ENCODE measurements around the gene CACNA1G. TPM values are rescaled to one million over a fixed set of nuclear protein-coding genes. Genes with fewer than 3 reads are reported as not detected.

CACNA1G gene
- total and polyA plus RNA-seq, 4 donors = 0.29 to 2.8 TPM; not detected in 2

GRCh38 chr17:50537721-50538548 is 22.6 kb upstream of the CACNA1G start:
- Histone ChIP-seq H3K9me3 (ENCODE audit: control insufficient read depth, low read length) (no peaks in the 10 kb centered on the region), H3K36me3 (ENCODE audit: control insufficient read depth in 1 of 2, insufficient read depth in 2 of 2, low read length in 1 of 2) (no peaks in the 10 kb centered on the region), H3K4me1 (ENCODE audit: control insufficient read depth in 1 of 2, insufficient read depth in 2 of 2, low read length in 2 of 2) (no peaks in the 10 kb centered on the region), H3K27ac (ENCODE audit: low read depth in 1 of 2, low read length in 2 of 2) (no peak overlapping the region), H3K27me3 (ENCODE audit: control insufficient read depth in 1 of 2, insufficient read depth in 2 of 2, low read length in 1 of 2) (no peaks in the 10 kb centered on the region), H3K4me3 (ENCODE audit: low read length in 2 of 2) (no peak overlapping the region)
- DNase-seq (no peak), ATAC-seq (ENCODE audit: low FRiP score) (no peak)
- 90 to 92% methylated on average over 18 to 20 of the region's 20 CpGs for WGBS, 2 donors
- intact Hi-C loops (cut with DNase I) = no loop called here

GRCh38 chr17:50538549-50539410 is 21.7 kb upstream of the CACNA1G start:
- no peaks in the 10 kb centered on the region for H3K27me3 ChIP-seq (ENCODE audit: control insufficient read depth in 1 of 2, insufficient read depth in 2 of 2, low read length in 1 of 2)
- H3K36me3 ChIP-seq (ENCODE audit: control insufficient read depth in 1 of 2, insufficient read depth in 2 of 2, low read length in 1 of 2) = no peaks in the 10 kb centered on the region
- DNase-seq (no peak), ATAC-seq (ENCODE audit: low FRiP score) (no peak)
- no peak overlapping the region for H3K27ac ChIP-seq (ENCODE audit: low read depth in 1 of 2, low read length in 2 of 2)
- intact Hi-C loops (cut with DNase I) = no loop called here
- no peaks in the 10 kb centered on the region for H3K4me1 ChIP-seq (ENCODE audit: control insufficient read depth in 1 of 2, insufficient read depth in 2 of 2, low read length in 2 of 2)
- no peaks in the 10 kb centered on the region for H3K9me3 ChIP-seq (ENCODE audit: control insufficient read depth, low read length)
- no peak overlapping the region for H3K4me3 ChIP-seq (ENCODE audit: low read length in 2 of 2)
- WGBS, 2 donors = 82 to 85% methylated on average over 19 to 20 of the region's 20 CpGs

DNA sequence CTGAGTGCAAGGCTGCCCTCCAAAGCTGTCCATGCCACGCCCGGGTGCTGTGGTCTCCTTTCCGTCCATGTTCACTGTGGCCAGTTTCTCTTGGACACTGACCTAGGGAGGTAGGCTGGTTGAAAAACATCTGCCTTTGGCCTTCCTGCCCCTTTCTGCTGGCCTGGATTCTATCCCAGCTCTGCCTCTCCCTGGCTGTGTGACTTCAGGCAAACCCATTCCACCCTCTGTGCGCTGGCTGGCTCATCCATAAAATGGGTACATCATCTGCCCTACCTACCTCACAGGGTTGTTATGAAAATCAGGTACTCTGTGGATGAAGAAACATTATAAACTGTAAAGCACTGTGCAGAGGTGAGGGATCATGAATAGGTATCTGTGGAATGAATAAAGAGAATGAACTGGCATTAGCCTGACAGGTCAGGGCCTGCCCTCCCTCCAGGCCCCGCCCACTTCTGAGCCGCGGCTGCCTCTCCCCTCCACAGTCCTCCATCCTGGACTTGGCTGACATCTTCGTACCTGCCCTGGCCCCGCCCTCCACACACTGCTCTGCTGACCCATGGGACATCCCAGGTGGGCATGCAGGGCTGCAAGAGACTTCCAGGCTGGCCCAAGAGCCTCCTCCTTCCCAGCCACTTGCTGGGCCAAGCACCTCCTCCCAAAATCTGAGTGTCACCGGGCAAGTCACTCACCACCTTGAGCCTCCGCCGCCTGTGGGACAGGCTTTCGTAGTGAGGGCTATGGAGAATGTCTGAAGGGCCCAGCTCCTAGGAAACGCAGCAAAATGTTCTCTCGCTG is 20.6 kb upstream of the CACNA1G start:
- H3K27me3 ChIP-seq (ENCODE audit: control insufficient read depth in 1 of 2, insufficient read depth in 2 of 2, low read length in 1 of 2) = no peaks in the 10 kb centered on the region
- no peaks in the 10 kb centered on the region for H3K9me3 ChIP-seq (ENCODE audit: control insufficient read depth, low read length)
- no peaks in the 10 kb centered on the region for H3K36me3 ChIP-seq (ENCODE audit: control insufficient read depth in 1 of 2, insufficient read depth in 2 of 2, low read length in 1 of 2)
- no peak overlapping the region for H3K4me3 ChIP-seq (ENCODE audit: low read length in 2 of 2)
- intact Hi-C loops (cut with DNase I) = loop anchor here (5.0 to 10.0 kb wide), 2 partner anchors 58 to 405 kb away; no protein-coding TSS in a partner anchor
- DNase-seq (no peak), ATAC-seq (ENCODE audit: low FRiP score) (no peak)
- WGBS, 2 donors = 78 to 83% methylated on average over 15 of the region's 15 CpGs
- no peak overlapping the region for H3K27ac ChIP-seq (ENCODE audit: low read depth in 1 of 2, low read length in 2 of 2)
- H3K4me1 ChIP-seq (ENCODE audit: control insufficient read depth in 1 of 2, insufficient read depth in 2 of 2, low read length in 2 of 2) = no peaks in the 10 kb centered on the region

GRCh38 chr17:50540560-50541401 is 19.7 kb upstream of the CACNA1G start:
- Histone ChIP-seq H3K36me3 (ENCODE audit: control insufficient read depth in 1 of 2, insufficient read depth in 2 of 2, low read length in 1 of 2) (no peaks in the 10 kb centered on the region), H3K4me3 (ENCODE audit: low read length in 2 of 2) (no peak overlapping the region), H3K27me3 (ENCODE audit: control insufficient read depth in 1 of 2, insufficient read depth in 2 of 2, low read length in 1 of 2) (no peaks in the 10 kb centered on the region), H3K9me3 (ENCODE audit: control insufficient read depth, low read length) (no peaks in the 10 kb centered on the region), H3K27ac (ENCODE audit: low read depth in 1 of 2, low read length in 2 of 2) (no peak overlapping the region), H3K4me1 (ENCODE audit: control insufficient read depth in 1 of 2, insufficient read depth in 2 of 2, low read length in 2 of 2) (no peaks in the 10 kb centered on the region)
- WGBS, 2 donors = 94 to 95% methylated on average over 11 of the region's 11 CpGs
- ATAC-seq (ENCODE audit: low FRiP score) (no peak), DNase-seq (no peak)
- intact Hi-C loops (cut with DNase I) = loop anchor here (5.0 to 10.0 kb wide), 2 partner anchors 58 to 404 kb away; no protein-coding TSS in a partner anchor

GRCh38 chr17:50541402-50541715 is 19.2 kb upstream of the CACNA1G start:
- ATAC-seq (ENCODE audit: low FRiP score) (no peak), DNase-seq (no peak)
- Histone ChIP-seq H3K27ac (ENCODE audit: low read depth in 1 of 2, low read length in 2 of 2) (no peak overlapping the region), H3K36me3 (ENCODE audit: control insufficient read depth in 1 of 2, insufficient read depth in 2 of 2, low read length in 1 of 2) (no peaks in the 10 kb centered on the region), H3K9me3 (ENCODE audit: control insufficient read depth, low read length) (no peaks in the 10 kb centered on the region), H3K27me3 (ENCODE audit: control insufficient read depth in 1 of 2, insufficient read depth in 2 of 2, low read length in 1 of 2) (no peaks in the 10 kb centered on the region), H3K4me1 (ENCODE audit: control insufficient read depth in 1 of 2, insufficient read depth in 2 of 2, low read length in 2 of 2) (no peaks in the 10 kb centered on the region), H3K4me3 (ENCODE audit: low read length in 2 of 2) (peak overlapping the region in 1 of 2 donors; percentile 40)
- intact Hi-C loops (cut with DNase I) = loop anchor here (5.0 to 10.0 kb wide), 2 partner anchors 59 to 403 kb away; no protein-coding TSS in a partner anchor
- 57 to 74% methylated on average over 9 of the region's 9 CpGs for WGBS, 2 donors

- intact Hi-C loops (cut with DNase I) = loop anchor here (5.0 to 10.0 kb wide), 2 partner anchors 60 to 403 kb away; no protein-coding TSS in a partner anchor
- WGBS, 2 donors = 2% methylated on average over 65 to 82 of the region's 82 CpGs
These were observed 18.5 kb upstream of the CACNA1G start for GRCh38 chr17:50541716-50542688.

More at GRCh38 chr17:50541716-50542688, 18.5 kb upstream of the CACNA1G start:
- Histone ChIP-seq H3K36me3 (ENCODE audit: control insufficient read depth in 1 of 2, insufficient read depth in 2 of 2, low read length in 1 of 2) (no peaks in the 10 kb centered on the region), H3K4me1 (ENCODE audit: control insufficient read depth in 1 of 2, insufficient read depth in 2 of 2, low read length in 2 of 2) (no peaks in the 10 kb centered on the region), H3K27me3 (ENCODE audit: control insufficient read depth in 1 of 2, insufficient read depth in 2 of 2, low read length in 1 of 2) (no peaks in the 10 kb centered on the region), H3K9me3 (ENCODE audit: control insufficient read depth, low read length) (no peaks in the 10 kb centered on the region), H3K27ac (ENCODE audit: low read depth in 1 of 2, low read length in 2 of 2) (no peak overlapping the region), H3K4me3 (ENCODE audit: low read length in 2 of 2) (peak overlapping the region; percentile 40 to 42)
- ATAC-seq (ENCODE audit: low FRiP score) (peak; percentile 89), DNase-seq (peak; percentile 89 to 95)

All from aorta (tissue), 5 donors.